OCI-LY1 (cell line): Measurements from ENCODE around the gene CTCF.

Experiments used
- EZH2 ChIP-seq: fragments of 200-600 bp; sonication (generic), shearing (Covaris generic); IDR thresholded peaks from 2 replicates; pipeline ENCODE4 v1.8.0; 2017; ENCODE audit warnings: borderline replicate concordance, mixed run types, mild to moderate bottlenecking, antibody characterized with exemption, low read length, moderate library complexity, mixed read lengths
- TF ChIP-seq, protein P1 (sequence below): fragments of 200-600 bp; sonication (generic), shearing (Covaris generic); IDR thresholded peaks from 2 replicates; pipeline ENCODE4 v1.5.1; 2017; ENCODE audit warnings: mild to moderate bottlenecking, antibody characterized with exemption, low read length, moderate library complexity, mixed read lengths

DNA sequence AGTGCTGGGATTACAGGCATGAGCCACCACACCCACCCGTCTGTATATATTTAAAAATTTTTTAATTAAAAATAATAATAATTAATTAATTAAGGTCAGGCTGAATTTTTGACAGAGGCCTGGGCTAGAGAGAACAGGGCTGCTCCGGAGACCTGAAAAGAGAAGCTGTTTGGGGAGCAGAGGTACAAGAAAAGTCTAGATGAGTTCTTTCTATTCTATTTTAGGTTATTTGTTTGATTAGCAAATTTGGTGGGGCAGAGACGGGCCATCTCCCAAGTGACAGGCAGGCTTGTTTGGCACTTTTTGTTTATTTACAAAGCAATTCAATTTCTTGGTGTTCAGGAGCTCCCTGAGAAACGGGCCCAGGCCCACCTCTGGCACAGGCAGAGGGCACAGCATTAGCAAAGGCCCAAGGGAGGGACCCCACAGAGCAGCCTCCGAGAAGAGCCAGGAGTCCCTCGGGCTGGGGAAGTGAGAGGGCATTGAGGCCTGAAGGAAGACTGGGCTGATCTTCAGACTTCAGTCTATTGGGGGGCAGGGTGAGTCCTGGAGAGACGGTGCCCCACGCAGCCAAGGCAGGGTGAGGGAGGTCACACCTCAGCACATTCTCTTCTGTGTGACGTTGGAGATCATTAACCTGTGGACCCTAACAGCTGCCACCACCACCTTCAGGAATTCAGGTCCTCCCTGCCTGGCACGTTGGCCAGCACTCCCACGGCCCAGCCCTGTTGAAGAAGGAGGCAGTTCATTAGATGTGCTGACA, 44.5 kb upstream of the CTCF start:
- TF ChIP-seq, protein P1, sequence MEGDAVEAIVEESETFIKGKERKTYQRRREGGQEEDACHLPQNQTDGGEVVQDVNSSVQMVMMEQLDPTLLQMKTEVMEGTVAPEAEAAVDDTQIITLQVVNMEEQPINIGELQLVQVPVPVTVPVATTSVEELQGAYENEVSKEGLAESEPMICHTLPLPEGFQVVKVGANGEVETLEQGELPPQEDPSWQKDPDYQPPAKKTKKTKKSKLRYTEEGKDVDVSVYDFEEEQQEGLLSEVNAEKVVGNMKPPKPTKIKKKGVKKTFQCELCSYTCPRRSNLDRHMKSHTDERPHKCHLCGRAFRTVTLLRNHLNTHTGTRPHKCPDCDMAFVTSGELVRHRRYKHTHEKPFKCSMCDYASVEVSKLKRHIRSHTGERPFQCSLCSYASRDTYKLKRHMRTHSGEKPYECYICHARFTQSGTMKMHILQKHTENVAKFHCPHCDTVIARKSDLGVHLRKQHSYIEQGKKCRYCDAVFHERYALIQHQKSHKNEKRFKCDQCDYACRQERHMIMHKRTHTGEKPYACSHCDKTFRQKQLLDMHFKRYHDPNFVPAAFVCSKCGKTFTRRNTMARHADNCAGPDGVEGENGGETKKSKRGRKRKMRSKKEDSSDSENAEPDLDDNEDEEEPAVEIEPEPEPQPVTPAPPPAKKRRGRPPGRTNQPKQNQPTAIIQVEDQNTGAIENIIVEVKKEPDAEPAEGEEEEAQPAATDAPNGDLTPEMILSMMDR = no peak
- TF ChIP-seq EZH2 = no peak
